Upper lobe of left lung (tissue), 6 donors: ENCODE measurements around the gene GFOD1. TPM values are rescaled to one million over a fixed set of nuclear protein-coding genes. Genes with fewer than 3 reads are reported as not detected.
"Not testable (repeated sequence)": the region's sequence is repeated elsewhere in the genome, so short reads cannot be mapped to it uniquely, and the experiment has no call there.

Source experiments
- ATAC-seq, 2 donors: fragments of 200-7000 bp; cut with Tn5 transposase; one replicate each; pipeline ENCODE4 v1.9.1; 2022; ENCODE audit warnings: mild to moderate bottlenecking in 2 of 2, moderate library complexity in 2 of 2; ENCODE audit not compliant: low FRiP score in 2 of 2
- DNase-seq, 2 donors: peaks; one replicate each; pipeline ENCODE4 v3.0.0-alpha.2; 2019 to 2020
- H3K27ac ChIP-seq, 4 donors: fragments of 200-600 bp; sonication (generic); one replicate each; pipeline ENCODE4 v1.5.1; 2016 to 2019
- H3K27me3 ChIP-seq, 4 donors: fragments of 200-600 bp; sonication (generic); one replicate each; pipeline ENCODE4 v1.5.1; 2017 to 2019
- H3K36me3 ChIP-seq, 4 donors: fragments of 200-600 bp; sonication (generic); one replicate each; pipeline ENCODE4 v1.5.1; 2016 to 2019
- H3K4me1 ChIP-seq, 4 donors: fragments of 200-600 bp; sonication (generic); one replicate each; pipeline ENCODE4 v1.5.1; 2018 to 2019
- H3K4me3 ChIP-seq, 4 donors: fragments of 200-600 bp; sonication (generic); one replicate each; pipeline ENCODE4 v1.5.1; 2017 to 2019; ENCODE audit warnings: mild to moderate bottlenecking in 2 of 4, moderate library complexity in 1 of 4
- H3K9me3 ChIP-seq, 4 donors: fragments of 200-600 bp; sonication (generic); one replicate each; pipeline ENCODE4 v1.5.1; 2018 to 2019
- CTCF ChIP-seq, 6 experiments: fragments of 450-650 bp in 4 of 6; fragments of 200-600 bp in 2 of 6; sonication (generic) in 2 of 6; IDR thresholded peaks; one replicate each; pipeline ENCODE4 v1.5.1; 2016 to 2019; ENCODE audit warnings: antibody characterized with exemption in 6 of 6
- EP300 ChIP-seq, 4 donors: sonication (generic); formaldehyde crosslinking; IDR thresholded peaks; one replicate each; pipeline ENCODE4 v1.5.1; 2017; ENCODE audit warnings: antibody characterized with exemption in 4 of 4, control low read depth in 2 of 4
- POLR2A ChIP-seq, 4 donors: fragments of 450-650 bp; IDR thresholded peaks; one replicate each; pipeline ENCODE4 v1.5.1; 2016 to 2017; ENCODE audit warnings: antibody characterized with exemption in 4 of 4, mild to moderate bottlenecking in 2 of 4
- POLR2AphosphoS5 ChIP-seq, 2 donors: sonication (generic); formaldehyde crosslinking; IDR thresholded peaks; one replicate each; pipeline ENCODE4 v1.5.1; 2017; ENCODE audit warnings: antibody characterized with exemption in 2 of 2
- WGBS, 2 donors: methylation state at CpG; one replicate each; pipeline ENCODE4 v1.1.5; 2017 to 2018; 5-methylcytosine and 5-hydroxymethylcytosine counted together
- total RNA-seq, 6 donors: library from RNA; depleted of rRNA in 4 of 6; stranded (reverse); fragments of >200 nt in 4 of 6; gene quantifications; one replicate each; pipeline versions ENCODE4 v1.1.0 to v1.2.1, GENCODE V29; 2016 to 2021
- donor health status: DM: no; HTN: no; CAD: no; lungs with moderate emphysema.
- donor health status: DM: no; HTN: yes; CAD: no; lungs with severe emphysema.

The GFOD1 gene
- total RNA-seq, 6 donors from 2014 or later = 22.8 to 37.7 (median 25.8) TPM

- DNase-seq (no peak), ATAC-seq (no peak)
- Histone ChIP-seq H3K4me3 (no peak overlapping the region), H3K27ac (no peak overlapping the region), H3K9me3 (no peaks in the 10 kb centered on the region), H3K27me3 (no peaks in the 10 kb centered on the region), H3K36me3 (no peaks in the 10 kb centered on the region), H3K4me1 (peaks cover 9 to 16% (median 12%) of the 10 kb centered on the region in 4 donors)
- WGBS, 2 donors = 57 to 59% methylated on average over 3 of the region's 3 CpGs
- no peak for TF ChIP-seq EP300 (IDR thresholded peaks at IDR 0.05)
Observed at GRCh38 chr6:13390658-13391057, 96.7 kb downstream of the GFOD1 start.

- H3K27me3 ChIP-seq, H3K4me3 ChIP-seq, H3K36me3 ChIP-seq, DNase-seq, H3K9me3 ChIP-seq, H3K27ac ChIP-seq, ATAC-seq: not testable (repeated sequence)
- peaks cover 0 to 12% (median 3%) of the 10 kb centered on the region in 4 donors for H3K4me1 ChIP-seq
- 100% methylated on average over 1 of the region's 1 CpG for WGBS, 2 donors
Observed at GRCh38 chr6:13389237-13389636, 98.2 kb downstream of the GFOD1 start.

- DNase-seq, H3K27me3 ChIP-seq, H3K9me3 ChIP-seq, ATAC-seq, H3K4me3 ChIP-seq, H3K27ac ChIP-seq, H3K36me3 ChIP-seq: not testable (repeated sequence)
- 89 to 91% methylated on average over 1 of the region's 1 CpG for WGBS, 2 donors
- H3K4me1 ChIP-seq = peaks cover 3 to 15% (median 6%) of the 10 kb centered on the region in 4 donors
Observed at GRCh38 chr6:13388769-13389168, 98.6 kb downstream of the GFOD1 start.

- TF ChIP-seq CTCF (IDR thresholded peaks at IDR 0.05) (no peak), POLR2A (IDR thresholded peaks at IDR 0.05) (no peak), EP300 (IDR thresholded peaks at IDR 0.05) (no peak), POLR2AphosphoS5 (IDR thresholded peaks at IDR 0.05) (no peak)
Observed at GRCh38 chr6:13384966-13385365, 102.4 kb downstream of the GFOD1 start.

GRCh38 chr6:13384506-13384905 lies 102.9 kb downstream of the GFOD1 start:
- 90 to 93% methylated on average over 9 of the region's 9 CpGs for WGBS, 2 donors
- DNase-seq = no peak

More at GRCh38 chr6:13384966-13385365, 102.4 kb downstream of the GFOD1 start:
- no peak for ATAC-seq
- Histone ChIP-seq H3K4me1 (peaks cover 16 to 22% (median 18%) of the 10 kb centered on the region in 4 donors), H3K27me3 (no peaks in the 10 kb centered on the region), H3K4me3 (no peak overlapping the region), H3K36me3 (no peaks in the 10 kb centered on the region), H3K27ac (peak overlapping the region in 1 of 4 donors; percentile 14), H3K9me3 (no peaks in the 10 kb centered on the region)
- DNase-seq = no peak
- WGBS, 2 donors = 75 to 82% methylated on average over 5 of the region's 5 CpGs

GRCh38 chr6:13383328-13384163 lies 103.9 kb downstream of the GFOD1 start:
- no peak overlapping the region for H3K4me3 ChIP-seq
- TF ChIP-seq POLR2A (IDR thresholded peaks at IDR 0.05) (no peak), CTCF (IDR thresholded peaks at IDR 0.05) (peak in 3 of 6 experiments; percentile 21 to 47 (median 27)), EP300 (IDR thresholded peaks at IDR 0.05) (no peak), POLR2AphosphoS5 (IDR thresholded peaks at IDR 0.05) (peak in 1 of 2 donors; percentile 30)
- no peaks in the 10 kb centered on the region for H3K9me3 ChIP-seq
- WGBS, 2 donors = 51 to 54% methylated on average over 9 of the region's 9 CpGs
- ATAC-seq (peak; percentile 63 to 65), DNase-seq (peak in 1 of 2 donors; percentile 68)
- peak overlapping the region; percentile 37 to 68 (median 54) for H3K27ac ChIP-seq
- no peaks in the 10 kb centered on the region for H3K27me3 ChIP-seq
- H3K36me3 ChIP-seq = no peaks in the 10 kb centered on the region
- peaks cover 16 to 22% (median 18%) of the 10 kb centered on the region in 4 donors for H3K4me1 ChIP-seq

More at GRCh38 chr6:13384506-13384905, 102.9 kb downstream of the GFOD1 start:
- Histone ChIP-seq H3K9me3 (no peaks in the 10 kb centered on the region), H3K36me3 (no peaks in the 10 kb centered on the region), H3K27ac (peak overlapping the region in 2 of 4 donors; percentile 58 to 68), H3K4me1 (peaks cover 16 to 22% (median 18%) of the 10 kb centered on the region in 4 donors), H3K4me3 (no peak overlapping the region), H3K27me3 (no peaks in the 10 kb centered on the region)
- TF ChIP-seq POLR2AphosphoS5 (IDR thresholded peaks at IDR 0.05) (no peak), EP300 (IDR thresholded peaks at IDR 0.05) (no peak), CTCF (IDR thresholded peaks at IDR 0.05) (no peak), POLR2A (IDR thresholded peaks at IDR 0.05) (no peak)
- no peak for ATAC-seq
